HCT116 (cell line): Measurements from ENCODE around the gene NPPC. TPM values are rescaled to one million over a fixed set of nuclear protein-coding genes. Genes with fewer than 3 reads are reported as not detected.

ENCODE experiments used
- ATAC-seq: fragments of 200-7000 bp; cut with Tn5 transposase; 2 replicates; pipeline ENCODE4 v1.9.1; 2020; ENCODE audit warnings: mild to moderate bottlenecking, moderate library complexity
- BruUV-seq: library from RNA; stranded (reverse); fragments of 400-500 nt; replicated peaks from 2 replicates; lab custom pipeline; 2021; lab: Mats Ljungman, UMichigan
- CTCF ChIA-PET: fragments of 300-600 bp; sonication (Branson Sonifier 250); formaldehyde crosslinking; loops from one replicate; lab custom pipeline; 2021; ENCODE audit warnings: antibody characterized with exemption; lab: Charles Lee
- POLR2A ChIA-PET: fragments of 300-600, 350-600 bp; sonication (Branson Sonifier 250); formaldehyde crosslinking; loops from one replicate; lab custom pipeline; 2021; ENCODE audit warnings: antibody characterized with exemption; lab: Charles Lee
- RAD21 ChIA-PET, 2 experiments: fragments of 300-600 bp; sonication (Branson Sonifier 250); formaldehyde crosslinking; loops; one replicate each; lab custom pipeline; 2023; ENCODE audit warnings: low total read pairs in 2 of 2; ENCODE audit not compliant: uncharacterized antibody in 2 of 2, unreplicated experiment in 2 of 2, low non-redundant PET in 1 of 2; lab: Charles Lee
- DNase-seq: peaks from one replicate; pipeline ENCODE4 v3.0.0-alpha.2; 2010; ENCODE audit warnings: low read depth, low spot score
- H2AFZ ChIP-seq: fragments of 200-600 bp; shearing (Covaris generic), sonication (generic); 2 replicates; pipeline ENCODE4 v1.6.1; 2017; ENCODE audit warnings: low read depth, mixed run types, mixed read lengths, antibody characterized with exemption, low read length; ENCODE audit not compliant: poor library complexity, severe bottlenecking
- H3K27ac ChIP-seq: 2 replicates; pipeline ENCODE4 v1.5.1; 2012; ENCODE audit warnings: low read depth, low read length
- H3K27me3 ChIP-seq: fragments of 200-600 bp; sonication (generic); 2 replicates; pipeline ENCODE4 v1.6.1; 2016; ENCODE audit warnings: mixed run types, low read length, mixed read lengths; ENCODE audit not compliant: insufficient read depth
- H3K36me3 ChIP-seq, 2 experiments: fragments of 200-500 bp in 1 of 2; fragments of 200-600 bp in 1 of 2; sonication (Bioruptor generic) in 1 of 2; sonication (generic) in 1 of 2; 2 replicates each; pipeline versions ENCODE4 v1.5.1 to v1.6.1; 2014 to 2016; ENCODE audit warnings: low read length in 2 of 2, inconsistent platforms in 1 of 2, mixed read lengths in 1 of 2, mixed run types in 1 of 2; ENCODE audit not compliant: insufficient read depth in 2 of 2, control insufficient read depth in 1 of 2
- H3K4me1 ChIP-seq, 2 experiments: fragments of 200-600 bp in 1 of 2; sonication (generic) in 1 of 2; 2 replicates each; pipeline versions ENCODE4 v1.5.1 to v1.6.1; 2012 to 2017; ENCODE audit warnings: low read length in 2 of 2, inconsistent platforms in 1 of 2, mild to moderate bottlenecking in 1 of 2, mixed read lengths in 1 of 2, mixed run types in 1 of 2, moderate library complexity in 1 of 2; ENCODE audit not compliant: insufficient read depth in 2 of 2, control insufficient read depth in 1 of 2
- H3K4me2 ChIP-seq: fragments of 200-600 bp; sonication (generic); 2 replicates; pipeline ENCODE4 v1.6.1; 2017; ENCODE audit warnings: mixed run types, low read length, mixed read lengths
- H3K4me3 ChIP-seq, 2 experiments: fragments of 200-600 bp in 1 of 2; sonication (generic) in 1 of 2; replicated peaks in 1 of 2; 2 replicates each; pipeline ENCODE4 v1.5.1; 2011 to 2016; ENCODE audit warnings: low read length in 2 of 2, control low read depth in 1 of 2, low read depth in 1 of 2, mild to moderate bottlenecking in 1 of 2, mixed read lengths in 1 of 2, mixed run types in 1 of 2
- H3K79me2 ChIP-seq: fragments of 200-600 bp; sonication (generic); 2 replicates; pipeline ENCODE4 v1.6.1; 2017; ENCODE audit warnings: mild to moderate bottlenecking, mixed run types, low read length, moderate library complexity, mixed read lengths; ENCODE audit not compliant: insufficient read depth
- H3K9ac ChIP-seq: fragments of 200-600 bp; sonication (generic); 2 replicates; pipeline ENCODE4 v1.6.1; 2016; ENCODE audit warnings: low read length, mixed read lengths
- H3K9me2 ChIP-seq: fragments of 200-600 bp; sonication (generic), shearing (Covaris generic); 2 replicates; pipeline ENCODE4 v1.6.1; 2017; ENCODE audit warnings: mixed run types, mild to moderate bottlenecking, moderate library complexity; ENCODE audit not compliant: insufficient read depth
- H3K9me3 ChIP-seq, 2 experiments: fragments of 200-500 bp in 1 of 2; fragments of 200-600 bp in 1 of 2; sonication (Bioruptor generic) in 1 of 2; sonication (generic) in 1 of 2; 2 replicates each; pipeline ENCODE4 v1.6.1; 2014 to 2017; ENCODE audit warnings: low read length in 2 of 2, mixed read lengths in 2 of 2, inconsistent platforms in 1 of 2, low read depth in 1 of 2, mild to moderate bottlenecking in 1 of 2, mixed run types in 1 of 2, moderate library complexity in 1 of 2; ENCODE audit not compliant: control insufficient read depth in 1 of 2, insufficient read depth in 1 of 2
- H4K20me1 ChIP-seq: fragments of 200-600 bp; sonication (generic), shearing (Covaris generic); 2 replicates; pipeline ENCODE4 v1.6.1; 2017; ENCODE audit warnings: mixed run types, mild to moderate bottlenecking, moderate library complexity; ENCODE audit not compliant: insufficient read depth
- EGR1 ChIP-seq: IDR thresholded peaks from 2 replicates; pipeline ENCODE4 v1.6.1; 2012; ENCODE audit warnings: low read depth
- RAD21 ChIP-seq: IDR thresholded peaks from 2 replicates; pipeline ENCODE4 v1.6.1; 2012; ENCODE audit warnings: low read depth, mild to moderate bottlenecking
- SIN3A ChIP-seq: IDR thresholded peaks from 2 replicates; pipeline ENCODE4 v1.6.1; 2012; ENCODE audit warnings: low read depth
- TCF7L2 ChIP-seq: IDR thresholded peaks from 2 replicates; pipeline ENCODE4 v1.7.0; 2011; ENCODE audit warnings: borderline replicate concordance, inconsistent platforms; ENCODE audit not compliant: insufficient read depth, insufficient read length; ENCODE audit errors: extremely low read depth
- YY1 ChIP-seq: IDR thresholded peaks from 2 replicates; pipeline ENCODE4 v1.6.1; 2011; ENCODE audit warnings: low read length, low read depth, moderate library complexity, mild to moderate bottlenecking; ENCODE audit not compliant: insufficient replicate concordance; ENCODE audit errors: extremely low read depth
- ZFX ChIP-seq: fragments of 450-650 bp; IDR thresholded peaks from 2 replicates; pipeline ENCODE4 v1.6.1; 2017
- ZNF274 ChIP-seq: fragments of 200-500 bp; sonication (Bioruptor generic); IDR thresholded peaks from 2 replicates; pipeline ENCODE4 v1.6.1; 2014; ENCODE audit warnings: mild to moderate bottlenecking, low read depth, low read length, inconsistent platforms
- intact Hi-C: fragments of 100-400 bp; cut with micrococcal nuclease; formaldehyde crosslinking; loops from 2 replicates; pipeline ENCODE4 v1.10.0; 2022
- total RNA-seq: library from RNA; stranded (reverse); gene quantifications from one replicate; pipeline ENCODE4 v1.2.1, GENCODE V29; 2021; ENCODE audit not compliant: unreplicated experiment

The NPPC gene
- total RNA-seq, 1 experiment from 2014 or later, result 0.52 TPM

GRCh38 chr2:231939022-231939421 lies 12.8 kb upstream of the NPPC start (continued):
- TF ChIP-seq ZNF274, result no peak
- TF ChIP-seq TCF7L2, result no peak
- TF ChIP-seq YY1, result no peak
- no peak for TF ChIP-seq RAD21
- TF ChIP-seq, all 23 proteins: peak for 0

GRCh38 chr2:231937057-231937456 lies 10.9 kb upstream of the NPPC start:
- ChIA-PET POLR2A (no interaction called here), RAD21 (no interaction called here), CTCF (interaction anchor here (1.0 kb wide), 1 partner anchor 12 kb away, joined by 4 read pairs; no protein-coding TSS in a partner anchor)
- Histone ChIP-seq H3K4me2 (no peak overlapping the region), H3K27me3 (no peaks in the 10 kb centered on the region), H3K36me3 (no peaks in the 10 kb centered on the region), H3K9me3 (no peaks in the 10 kb centered on the region), H3K79me2 (no peaks in the 10 kb centered on the region), H4K20me1 (no peaks in the 10 kb centered on the region), H3K4me1 (no peaks in the 10 kb centered on the region), H3K9me2 (no peaks in the 10 kb centered on the region), H2AFZ (no peak overlapping the region), H3K4me3 (no peak overlapping the region), H3K27ac (no peak overlapping the region), H3K9ac (no peak overlapping the region)
- no peak for DNase-seq
- TF ChIP-seq EGR1 (no peak), SIN3A (no peak)
- intact Hi-C loops, result no loop called here
- no TSS peak for BruUV-seq
- ATAC-seq, result no peak

- Histone ChIP-seq H3K36me3 (no peaks in the 10 kb centered on the region), H3K27ac (no peak overlapping the region), H3K9me2 (no peaks in the 10 kb centered on the region), H3K9me3 (no peaks in the 10 kb centered on the region), H3K4me2 (no peak overlapping the region), H3K9ac (no peak overlapping the region), H3K4me1 (no peaks in the 10 kb centered on the region), H3K4me3 (no peak overlapping the region), H2AFZ (no peak overlapping the region), H3K27me3 (no peaks in the 10 kb centered on the region), H4K20me1 (no peaks in the 10 kb centered on the region), H3K79me2 (no peaks in the 10 kb centered on the region)
- DNase-seq (no peak), ATAC-seq (no peak)
- BruUV-seq, result no TSS peak
- ChIA-PET POLR2A (no interaction called here), CTCF (interaction anchor here (1.0 kb wide), 1 partner anchor 11 kb away, joined by 4 read pairs; no protein-coding TSS in a partner anchor), RAD21 (no interaction called here)
- TF ChIP-seq TCF7L2 (no peak), ZFX (no peak)
- intact Hi-C loops, result no loop called here
These were observed 10.3 kb upstream of the NPPC start for GRCh38 chr2:231936491-231936890.
